GM19023 (cell line): ENCODE measurements around the gene ZFYVE26.

ENCODE experiments used
- ATAC-seq: cut with Tn5 transposase; IDR thresholded peaks from one replicate; pipeline ENCODE4 v1.9.1; 2021; ENCODE audit warnings: mild to moderate bottlenecking, moderate library complexity; ENCODE audit not compliant: unreplicated experiment

Gene ZFYVE26

DNA sequence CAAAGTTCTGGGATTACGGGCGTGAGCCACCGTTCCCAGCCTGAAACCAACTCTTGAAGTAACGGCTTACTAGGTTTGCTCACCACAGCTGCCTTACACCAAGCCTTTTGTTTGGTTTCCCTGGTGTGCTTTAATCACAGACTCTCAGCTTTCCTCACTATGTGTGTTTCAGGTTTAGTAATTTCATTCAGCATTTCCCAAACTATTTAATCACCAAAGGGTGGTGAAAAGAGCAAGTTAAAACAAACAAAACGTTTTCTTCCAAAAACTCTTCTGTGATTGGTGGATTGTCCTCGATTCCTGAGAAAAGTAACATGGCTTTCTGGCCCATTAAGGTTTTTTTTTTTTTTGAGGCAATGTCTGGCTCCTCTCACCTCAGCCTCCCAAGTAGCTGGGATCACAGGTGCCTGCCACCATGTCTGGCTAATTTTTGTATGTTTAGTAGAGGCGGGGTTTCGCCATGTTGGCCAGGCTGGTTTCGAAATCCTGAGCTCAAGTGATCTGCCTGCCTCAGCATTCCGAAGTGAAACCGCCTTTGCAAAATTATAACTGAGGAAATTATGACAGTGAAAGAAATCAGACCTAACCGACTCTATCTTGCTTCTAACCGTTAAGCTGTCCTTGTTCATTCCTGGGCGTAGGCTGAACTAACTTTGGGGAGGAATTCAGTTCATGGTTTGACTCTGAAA, 1.5 kb upstream of the ZFYVE26 start:
- ATAC-seq: no peak

DNA sequence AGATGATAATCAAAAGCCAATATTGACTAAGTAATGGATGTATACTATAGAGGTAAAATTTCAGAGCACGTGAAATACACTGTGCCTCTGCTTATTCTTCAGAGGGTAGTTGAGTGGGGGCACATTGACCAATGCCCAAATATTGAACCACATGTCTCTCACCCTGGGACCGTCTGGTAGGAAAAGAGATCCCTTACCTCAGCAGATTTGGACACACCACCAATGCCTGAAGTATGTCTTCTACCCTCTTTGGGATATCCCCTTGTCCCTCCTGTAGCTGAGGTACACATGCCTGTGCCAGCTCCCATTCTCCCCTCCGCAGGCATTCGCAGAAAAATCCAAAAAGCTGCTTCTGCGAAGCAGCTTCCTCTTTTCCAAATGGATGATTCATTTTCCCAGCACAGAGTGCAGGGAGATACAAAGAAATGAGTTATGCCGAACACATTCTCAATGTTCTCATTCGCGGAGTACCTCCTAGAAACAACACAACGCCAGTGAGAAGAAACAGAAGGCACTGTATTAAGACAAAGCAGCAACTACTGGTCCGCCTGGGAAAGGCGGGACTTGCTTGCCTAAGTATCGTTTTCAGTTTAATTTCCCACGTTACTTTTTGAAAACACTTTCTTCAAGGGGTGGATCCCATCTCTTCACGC, 691 bp downstream of the ZFYVE26 start:
- no peak for ATAC-seq

DNA sequence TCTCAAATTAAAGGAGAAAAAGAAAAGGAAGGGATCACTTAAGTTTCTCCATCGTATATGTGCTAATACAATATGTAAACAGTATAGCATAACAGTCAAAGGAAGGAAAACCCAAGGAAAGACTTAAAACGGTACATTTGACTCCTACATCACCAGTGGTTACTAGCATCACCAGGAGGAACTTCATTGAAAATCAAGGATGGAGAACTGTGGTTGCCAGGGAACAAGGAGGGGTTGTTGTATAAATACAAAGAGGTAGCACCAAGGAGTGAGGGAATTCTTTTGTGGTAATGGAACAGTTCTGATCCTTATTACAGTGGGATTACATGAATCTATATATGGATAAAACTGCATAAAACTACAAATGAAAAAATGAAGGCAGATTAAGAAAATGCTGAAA, 1.6 kb downstream of the ZFYVE26 start:
- no peak for ATAC-seq

- ATAC-seq: no peak
Observed at GRCh38 chr14:67806246-67806645, 10.1 kb downstream of the ZFYVE26 start.

DNA sequence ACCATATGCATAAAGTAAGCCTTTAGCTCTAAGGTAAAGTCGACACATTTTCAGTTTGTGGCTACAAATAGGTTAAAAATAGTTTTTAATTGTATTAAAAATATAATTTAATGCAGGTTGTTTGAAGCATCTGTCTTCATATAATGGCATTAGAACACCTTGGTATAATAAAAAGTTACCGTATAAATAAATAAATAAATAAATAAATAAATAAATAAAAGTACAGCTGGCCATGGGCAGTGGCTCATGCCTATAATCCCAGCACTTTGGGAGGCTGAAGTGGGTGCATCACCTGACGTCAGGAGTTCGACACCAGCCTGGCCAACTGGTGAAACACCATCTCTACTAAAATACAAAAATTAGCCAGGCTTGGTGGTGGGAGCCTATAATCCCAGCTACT, 15.6 kb downstream of the ZFYVE26 start:
- ATAC-seq: no peak

DNA sequence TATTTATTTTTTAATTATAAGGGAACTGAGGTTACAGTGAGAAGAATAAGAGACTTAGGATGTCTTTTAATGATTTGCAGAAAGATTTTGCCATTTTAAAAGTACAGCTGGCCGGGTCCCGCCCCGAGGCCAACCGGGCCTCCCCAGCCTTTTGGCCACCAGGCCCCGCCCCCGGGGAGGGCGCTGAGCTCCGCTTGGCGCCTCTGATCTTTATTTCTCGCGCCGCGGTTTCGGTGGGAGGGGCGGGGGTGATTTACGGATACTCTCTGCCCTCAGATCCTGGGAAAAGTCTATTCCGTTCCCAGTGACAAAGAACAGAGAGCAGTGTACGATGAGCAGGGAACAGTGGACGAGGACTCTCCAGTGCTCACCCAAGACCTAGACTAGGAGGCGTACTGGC, 17.7 kb downstream of the ZFYVE26 start:
- ATAC-seq: no peak

DNA sequence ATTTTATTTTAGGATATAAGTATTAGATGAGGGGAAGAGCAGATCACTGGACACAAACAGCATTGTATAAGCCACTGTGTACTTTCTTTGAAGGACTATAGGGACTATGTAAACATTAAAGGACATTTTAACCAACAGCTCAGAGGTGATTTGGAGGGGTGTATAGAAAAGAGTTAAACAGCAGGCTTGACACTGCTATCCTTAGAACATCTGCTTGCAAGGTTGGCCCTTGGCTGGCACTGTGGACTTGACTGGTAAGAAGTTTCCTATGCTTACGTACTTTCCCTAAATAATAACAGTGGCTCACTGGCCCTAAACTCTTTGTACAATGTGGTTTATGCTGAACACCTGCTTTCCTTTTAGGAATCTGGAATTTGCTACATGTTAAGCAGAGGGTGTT, 28.7 kb downstream of the ZFYVE26 start:
- no peak for ATAC-seq

- no peak for ATAC-seq
Observed at GRCh38 chr14:67785270-67786109, 30.9 kb downstream of the ZFYVE26 start.

GRCh38 chr14:67784244-67784823, 32.1 kb downstream of the ZFYVE26 start:
- no peak for ATAC-seq

DNA sequence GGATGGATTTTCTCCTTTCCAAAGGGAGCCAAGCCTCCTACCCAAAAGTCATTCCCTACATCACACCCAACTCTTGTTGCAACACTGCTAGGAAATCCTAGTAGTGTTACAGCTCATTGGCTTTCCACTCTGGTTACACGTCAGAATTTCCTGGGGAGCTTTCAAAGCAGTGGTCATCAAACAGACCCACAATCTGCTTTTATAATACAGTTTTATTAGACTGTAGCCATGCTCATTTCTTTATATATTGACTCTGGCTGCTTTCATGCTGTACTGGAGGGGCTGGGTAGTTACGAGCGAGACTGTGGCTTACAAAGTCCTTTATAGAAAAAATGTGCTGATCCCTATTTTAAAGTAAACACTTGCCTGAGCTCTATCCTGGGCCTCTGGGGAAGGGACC, 34.3 kb downstream of the ZFYVE26 start:
- ATAC-seq: no peak

DNA sequence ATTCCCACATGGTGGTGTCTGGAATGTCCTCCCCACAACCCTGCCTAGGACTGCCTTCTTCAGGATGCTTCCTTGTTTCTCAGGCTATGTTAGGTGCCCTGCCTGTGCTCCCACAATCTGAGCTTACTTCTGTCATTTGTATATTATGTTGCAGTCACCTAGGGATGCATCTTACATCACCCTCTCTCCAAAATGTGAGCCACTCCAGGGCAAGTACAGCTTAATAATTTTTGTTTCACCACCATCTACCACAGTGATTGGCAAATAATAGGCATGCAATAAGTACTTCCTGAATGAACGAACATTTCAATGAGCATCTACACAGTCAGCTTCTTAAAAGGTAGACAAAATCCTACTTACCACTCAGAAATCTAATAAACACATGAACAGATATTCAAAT, 37.6 kb downstream of the ZFYVE26 start:
- no peak for ATAC-seq

- ATAC-seq: no peak
Observed at GRCh38 chr14:67776653-67777322, 39.6 kb downstream of the ZFYVE26 start.

DNA sequence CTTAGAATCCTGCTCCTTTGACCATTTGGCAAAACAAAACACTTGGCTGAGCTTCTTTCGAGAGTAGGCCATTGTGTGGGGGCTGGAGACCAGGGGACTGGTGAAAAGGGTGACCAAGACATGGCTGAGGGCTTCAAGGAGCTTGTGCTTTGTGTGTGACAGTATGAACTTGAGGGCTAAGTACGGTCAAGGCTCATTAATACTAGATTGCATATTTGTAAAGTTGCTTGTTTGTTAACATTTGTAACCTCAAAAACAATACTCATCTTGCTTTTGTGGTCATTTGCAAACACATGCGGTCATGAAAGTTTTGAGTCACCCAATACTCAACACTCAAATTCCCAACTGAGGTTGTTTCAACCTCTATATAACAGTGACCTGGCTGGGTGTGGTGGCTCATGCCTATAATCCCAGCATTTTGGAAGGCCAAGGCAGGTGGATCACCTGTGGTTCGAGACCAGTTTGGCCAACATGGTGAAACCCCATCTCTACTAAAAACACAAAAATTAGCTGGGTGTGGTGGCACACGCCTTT, 42.5 kb downstream of the ZFYVE26 start:
- ATAC-seq: no peak

DNA sequence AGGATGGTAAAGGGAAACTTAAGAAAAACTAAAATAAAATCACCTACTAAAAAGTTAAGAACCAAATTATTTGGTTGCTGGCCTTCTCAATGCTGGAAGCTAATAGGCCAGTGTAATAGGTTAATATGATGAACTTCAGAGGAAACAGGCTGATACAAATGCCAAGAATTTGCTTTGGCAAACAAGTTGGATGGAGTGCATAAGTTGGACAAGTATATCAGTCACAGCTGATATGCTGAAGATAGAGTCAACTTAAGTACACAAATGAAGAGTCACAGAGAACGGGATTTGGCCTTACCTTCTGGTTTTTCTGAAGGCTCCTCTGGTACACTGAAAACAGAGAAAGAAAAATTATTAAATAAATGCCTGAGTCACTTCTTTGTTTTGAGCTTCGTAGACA, 48.2 kb downstream of the ZFYVE26 start:
- ATAC-seq: no peak

GRCh38 chr14:67766035-67766680, 50.2 kb downstream of the ZFYVE26 start:
- ATAC-seq: no peak

GRCh38 chr14:67765192-67765834, 51.1 kb downstream of the ZFYVE26 start:
- no peak for ATAC-seq

DNA sequence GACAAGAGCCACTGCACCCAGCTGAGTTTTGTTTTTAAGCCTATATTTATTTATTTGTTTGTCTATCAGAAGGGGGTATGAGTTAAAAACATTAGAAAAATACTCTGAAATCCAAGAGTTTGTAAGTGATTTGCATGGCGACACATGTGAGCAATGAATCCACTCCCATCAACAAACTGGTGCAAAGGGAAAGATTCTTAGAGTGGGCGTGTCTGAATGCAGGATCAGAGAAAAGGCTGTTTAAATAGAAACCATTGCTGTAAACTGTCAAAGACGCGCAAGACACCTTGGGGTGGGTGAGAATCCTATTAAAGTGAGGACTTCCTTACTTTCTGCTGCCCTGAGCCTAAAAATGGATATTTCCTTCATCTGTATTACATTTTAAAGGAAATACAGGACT, 51.9 kb downstream of the ZFYVE26 start:
- no peak for ATAC-seq

GRCh38 chr14:67763158-67763822, 53.1 kb downstream of the ZFYVE26 start:
- no peak for ATAC-seq

DNA sequence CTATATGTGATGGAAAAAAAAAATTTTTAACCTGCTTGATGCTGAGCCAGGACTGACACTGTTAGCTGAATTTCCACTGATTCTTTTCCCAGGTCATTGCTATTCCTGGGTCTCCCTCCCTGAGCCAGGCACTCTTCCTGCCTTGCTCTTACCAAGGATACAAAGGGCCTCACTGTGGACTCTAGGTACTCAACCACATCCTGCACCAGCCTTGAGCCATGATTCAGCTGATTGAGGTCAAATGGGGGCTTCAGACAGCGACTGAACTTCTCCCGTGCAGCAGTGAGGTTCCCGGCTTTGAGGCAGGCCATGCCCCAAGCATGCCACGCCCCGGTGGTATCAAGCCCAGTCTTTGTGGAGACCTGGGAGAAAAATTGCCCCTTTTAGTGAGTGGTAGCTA, 54.3 kb downstream of the ZFYVE26 start:
- no peak for ATAC-seq
